CD14-positive monocyte (primary cell): ENCODE measurements around the gene NTM. TPM values are rescaled to one million over a fixed set of nuclear protein-coding genes. Genes with fewer than 3 reads are reported as not detected.

Source experiments
- DNase-seq, 3 donors: peaks; one replicate each; pipeline ENCODE4 v3.0.0-alpha.2; 2011 to 2022
- H2AFZ ChIP-seq: 2 replicates; pipeline ENCODE4 v1.6.0; 2012; ENCODE audit warnings: mild to moderate bottlenecking, low read depth, low read length, inconsistent platforms; ENCODE audit not compliant: insufficient read depth, poor library complexity, severe bottlenecking
- H3K27ac ChIP-seq, 2 donors: 1 replicate in 1 of 2; 2 replicates in 1 of 2; pipeline ENCODE4 v1.5.1; 2012 to 2013; ENCODE audit warnings: low read length in 2 of 2, control low read depth in 1 of 2, inconsistent platforms in 1 of 2, low read depth in 1 of 2, mild to moderate bottlenecking in 1 of 2
- H3K27me3 ChIP-seq, 2 donors: one replicate each; pipeline versions ENCODE4 v1.6.0 to v1.6.1; 2011 to 2013; ENCODE audit warnings: low read length in 2 of 2; ENCODE audit not compliant: control insufficient read depth in 2 of 2, insufficient read depth in 2 of 2
- H3K36me3 ChIP-seq, 2 donors: replicated peaks in 1 of 2; 1 replicate in 1 of 2; 2 replicates in 1 of 2; pipeline versions ENCODE4 v1.5.1 to v1.6.1; 2012 to 2013; ENCODE audit warnings: low read length in 2 of 2, control low read depth in 1 of 2, inconsistent platforms in 1 of 2, mild to moderate bottlenecking in 1 of 2; ENCODE audit not compliant: insufficient read depth in 2 of 2, control insufficient read depth in 1 of 2
- H3K4me1 ChIP-seq, 2 donors: 1 replicate in 1 of 2; 2 replicates in 1 of 2; pipeline versions ENCODE4 v1.5.1 to v1.6.1; 2012 to 2013; ENCODE audit warnings: low read length in 2 of 2, control low read depth in 1 of 2, inconsistent platforms in 1 of 2, mild to moderate bottlenecking in 1 of 2, moderate library complexity in 1 of 2; ENCODE audit not compliant: insufficient read depth in 2 of 2, control insufficient read depth in 1 of 2
- H3K4me2 ChIP-seq: replicated peaks from 2 replicates; pipeline ENCODE3; 2012; ENCODE audit warnings: low read length, moderate library complexity, mild to moderate bottlenecking; ENCODE audit not compliant: poor library complexity, severe bottlenecking; ENCODE audit errors: extremely low read depth
- H3K4me3 ChIP-seq, 3 experiments: fragments of 200-600 bp in 1 of 3; sonication (generic) in 1 of 3; replicated peaks in 1 of 3; 1 replicate in 2 of 3; 2 replicates in 1 of 3; pipeline ENCODE4 v1.5.1; 2011 to 2013; ENCODE audit warnings: low read length in 3 of 3, mild to moderate bottlenecking in 3 of 3, control low read depth in 2 of 3, low read depth in 2 of 3, inconsistent platforms in 1 of 3, moderate library complexity in 1 of 3
- H3K79me2 ChIP-seq: 2 replicates; pipeline ENCODE4 v1.6.0; 2012; ENCODE audit warnings: mild to moderate bottlenecking, control low read depth, inconsistent platforms, low read length, moderate library complexity; ENCODE audit not compliant: insufficient read depth
- H3K9ac ChIP-seq: 2 replicates; pipeline ENCODE4 v1.6.0; 2017; ENCODE audit warnings: low read length, mild to moderate bottlenecking; ENCODE audit not compliant: insufficient read depth, poor library complexity, severe bottlenecking
- H3K9me3 ChIP-seq, 2 donors: replicated peaks in 1 of 2; 1 replicate in 1 of 2; 2 replicates in 1 of 2; pipeline versions ENCODE4 v1.5.1 to v1.6.1; 2012 to 2013; ENCODE audit warnings: low read length in 2 of 2, control low read depth in 1 of 2; ENCODE audit not compliant: control insufficient read depth in 1 of 2, insufficient read depth in 1 of 2
- H4K20me1 ChIP-seq: 2 replicates; pipeline ENCODE4 v1.6.0; 2012; ENCODE audit warnings: mild to moderate bottlenecking, low read length, control low read depth, moderate library complexity; ENCODE audit not compliant: insufficient read depth
- H3K27ac Mint-ChIP-seq, 7 donors: one replicate each; pipeline ENCODE4 v1.8.0; 2020; ENCODE audit warnings: mild to moderate bottlenecking in 7 of 7, mixed read lengths in 7 of 7, moderate library complexity in 6 of 7, inconsistent platforms in 2 of 7
- H3K27me3 Mint-ChIP-seq, 3 donors: one replicate each; pipeline ENCODE4 v1.8.0; 2021 to 2022; ENCODE audit warnings: low read depth in 3 of 3, mild to moderate bottlenecking in 3 of 3, mixed read lengths in 3 of 3, moderate library complexity in 3 of 3, inconsistent platforms in 1 of 3
- H3K36me3 Mint-ChIP-seq, 2 donors: one replicate each; pipeline ENCODE4 v1.8.0; 2020; ENCODE audit warnings: mixed read lengths in 2 of 2, inconsistent platforms in 1 of 2, mild to moderate bottlenecking in 1 of 2
- H3K4me1 Mint-ChIP-seq: one replicate; pipeline ENCODE4 v1.8.0; 2020; ENCODE audit warnings: mild to moderate bottlenecking, mixed read lengths
- H3K4me3 Mint-ChIP-seq, 2 donors: one replicate each; pipeline ENCODE4 v1.8.0; 2020; ENCODE audit warnings: mild to moderate bottlenecking in 2 of 2, mixed read lengths in 2 of 2, moderate library complexity in 1 of 2
- H3K9me3 Mint-ChIP-seq, 7 donors: one replicate each; pipeline ENCODE4 v1.8.0; 2020 to 2022; ENCODE audit warnings: mixed read lengths in 7 of 7, mild to moderate bottlenecking in 6 of 7, moderate library complexity in 6 of 7, inconsistent platforms in 2 of 7
- CTCF ChIP-seq: fragments of 200-600 bp; IDR thresholded peaks from one replicate; pipeline ENCODE4 v1.8.0; 2022; ENCODE audit warnings: antibody characterized with exemption, mild to moderate bottlenecking
- WGBS: methylation state at CpG from one replicate; pipeline ENCODE4 v1.1.5; 2013; ENCODE audit warnings: missing lambda C conversion rate; ENCODE audit not compliant: insufficient coverage; 5-methylcytosine and 5-hydroxymethylcytosine counted together
- intact Hi-C, 2 donors: fragments of 100-400 bp; cut with micrococcal nuclease; formaldehyde crosslinking; loops; one replicate each; pipeline versions ENCODE4 v1.15.0 to v1.15.1; 2023
- polyA plus RNA-seq, 3 donors: library from polyadenylated mRNA; depleted of rRNA in 1 of 3; unstranded in 2 of 3; stranded (reverse) in 1 of 3; fragments of 300-500 nt in 2 of 3; fragments of >200 nt in 1 of 3; fragmentation: Illumina TruSeq in 2 of 3; gene quantifications; 1 replicate in 2 of 3; 2 replicates in 1 of 3; pipeline ENCODE4 v1.2.3, GENCODE V29; 2012 to 2021

The NTM gene
- polyA plus RNA-seq, 3 donors = not detected

- Mint-ChIP-seq H3K4me3 (no peak overlapping the region), H3K27ac (no peak overlapping the region), H3K36me3 (no peaks in the 10 kb centered on the region), H3K27me3 (peaks cover 3 to 8% (median 7%) of the 10 kb centered on the region in 3 donors), H3K9me3 (peaks cover 0 to 3% (median 0%) of the 10 kb centered on the region in 7 donors), H3K4me1 (no peaks in the 10 kb centered on the region)
- intact Hi-C loops = no loop called here
- no peaks in the 10 kb centered on the region for H3K4me1 ChIP-seq
- WGBS = 95% methylated on average over 5 of the region's 9 CpGs
- H2AFZ ChIP-seq = no peak overlapping the region
- no peaks in the 10 kb centered on the region for H4K20me1 ChIP-seq
- no peaks in the 10 kb centered on the region for H3K27me3 ChIP-seq
- no peaks in the 10 kb centered on the region for H3K9me3 ChIP-seq
- DNase-seq = no peak
- no peak overlapping the region for H3K4me3 ChIP-seq
- no peak overlapping the region for H3K27ac ChIP-seq
- no peaks in the 10 kb centered on the region for H3K36me3 ChIP-seq
- no peaks in the 10 kb centered on the region for H3K79me2 ChIP-seq
- no peak overlapping the region for H3K4me2 ChIP-seq
- TF ChIP-seq CTCF = no peak
- no peak overlapping the region for H3K9ac ChIP-seq
Observed at GRCh38 chr11:131964698-131965483, 594.5 kb downstream of the NTM start.

- no peaks in the 10 kb centered on the region for H3K36me3 ChIP-seq
- intact Hi-C loops = no loop called here
Observed at GRCh38 chr11:131965504-131965903, 595.1 kb downstream of the NTM start.

More at GRCh38 chr11:131965504-131965903, 595.1 kb downstream of the NTM start:
- H2AFZ ChIP-seq = no peak overlapping the region
- no peak overlapping the region for H3K9ac ChIP-seq
- no peaks in the 10 kb centered on the region for H3K4me1 Mint-ChIP-seq
- no peaks in the 10 kb centered on the region for H3K9me3 ChIP-seq
- DNase-seq = no peak
- no peak overlapping the region for H3K27ac ChIP-seq
- H3K4me3 Mint-ChIP-seq = no peak overlapping the region
- no peak for TF ChIP-seq CTCF
- no peak overlapping the region for H3K4me3 ChIP-seq
- no peak overlapping the region for H3K27ac Mint-ChIP-seq
- no peaks in the 10 kb centered on the region for H4K20me1 ChIP-seq
- no peak overlapping the region for H3K4me2 ChIP-seq
- H3K4me1 ChIP-seq = no peaks in the 10 kb centered on the region
- H3K27me3 ChIP-seq = no peaks in the 10 kb centered on the region
- H3K9me3 Mint-ChIP-seq = peaks cover 0 to 2% (median 0%) of the 10 kb centered on the region in 7 donors
- H3K79me2 ChIP-seq = no peaks in the 10 kb centered on the region
- 100% methylated on average over 1 of the region's 3 CpGs for WGBS
- H3K36me3 Mint-ChIP-seq = no peaks in the 10 kb centered on the region
- peaks cover 6 to 11% (median 6%) of the 10 kb centered on the region in 3 donors for H3K27me3 Mint-ChIP-seq
